Activated CD4-positive, alpha-beta T cell treated with anti-CD3 and anti-CD28 coated beads for 36 hours (primary cell): ENCODE results near the gene FADD. TPM values are rescaled to one million over a fixed set of nuclear protein-coding genes. Genes with fewer than 3 reads are reported as not detected.

Experiments
- ATAC-seq: fragments of 200-7000 bp; cut with Tn5 transposase; one replicate; pipeline ENCODE4 v1.10.0; 2021; ENCODE audit warnings: mild to moderate bottlenecking, moderate library complexity
- CTCF ChIA-PET: fragments of 350-600 bp; sonication (Branson Sonifier 250); formaldehyde crosslinking; loops from one replicate; lab custom pipeline; 2021; ENCODE audit warnings: antibody characterized with exemption; lab: Charles Lee
- POLR2A ChIA-PET: fragments of 350-600 bp; sonication (Branson Sonifier 250); formaldehyde crosslinking; loops from one replicate; lab custom pipeline; 2021; ENCODE audit warnings: antibody characterized with exemption, inconsistent platforms; lab: Charles Lee
- DNase-seq: peaks from one replicate; pipeline ENCODE4 v3.0.0-alpha.2; 2020
- H3K27ac Mint-ChIP-seq: one replicate; pipeline ENCODE4 v1.8.0; 2021; ENCODE audit warnings: mixed read lengths
- H3K27me3 Mint-ChIP-seq: one replicate; pipeline ENCODE4 v1.8.0; 2021; ENCODE audit warnings: mixed read lengths
- H3K36me3 Mint-ChIP-seq: one replicate; pipeline ENCODE4 v1.8.0; 2021; ENCODE audit warnings: low read depth, mixed read lengths
- H3K4me1 Mint-ChIP-seq: one replicate; pipeline ENCODE4 v1.8.0; 2021; ENCODE audit warnings: mixed read lengths
- H3K4me3 Mint-ChIP-seq: one replicate; pipeline ENCODE4 v1.8.0; 2021; ENCODE audit warnings: mild to moderate bottlenecking, moderate library complexity, mixed read lengths
- H3K9me3 Mint-ChIP-seq: one replicate; pipeline ENCODE4 v1.8.0; 2021; ENCODE audit warnings: low read depth, mixed read lengths
- intact Hi-C, 2 experiments: fragments of 100-400 bp; cut with DNase I in 1 of 2; cut with micrococcal nuclease in 1 of 2; formaldehyde crosslinking; loops; one replicate each; pipeline versions ENCODE4 v1.14.2 to v1.15.1; 2022 to 2024; cut with DNase I, micrococcal nuclease
- total RNA-seq, 2 experiments: library from RNA; stranded (reverse); gene quantifications; one replicate each; pipeline ENCODE4 v1.2.3, GENCODE V29; 2021

Gene FADD
- total RNA-seq, 2 experiments from 2014 or later: 23.5 to 32.4 TPM

- no peak overlapping the region for H3K27ac Mint-ChIP-seq
- CTCF ChIA-PET: no interaction called here
- peaks cover 3% of the 10 kb centered on the region for H3K27me3 Mint-ChIP-seq
- no peaks in the 10 kb centered on the region for H3K36me3 Mint-ChIP-seq
- DNase-seq: no peak
- intact Hi-C loops: no loop called here
- ATAC-seq: no peak
- H3K9me3 Mint-ChIP-seq: peaks cover 5% of the 10 kb centered on the region
- peaks cover 7% of the 10 kb centered on the region for H3K4me1 Mint-ChIP-seq
- POLR2A ChIA-PET: no interaction called here
- H3K4me3 Mint-ChIP-seq: no peak overlapping the region
Measured at GRCh38 chr11:70242885-70243284, 39.8 kb downstream of the FADD start.

GRCh38 chr11:70243912-70244652 lies 41.0 kb downstream of the FADD start:
- POLR2A ChIA-PET: no interaction called here
- intact Hi-C loops: no loop called here
- Mint-ChIP-seq H3K4me1 (peaks cover 7% of the 10 kb centered on the region), H3K36me3 (no peaks in the 10 kb centered on the region), H3K4me3 (no peak overlapping the region), H3K27ac (no peak overlapping the region), H3K27me3 (peaks cover 3% of the 10 kb centered on the region), H3K9me3 (peaks cover 5% of the 10 kb centered on the region)
- DNase-seq (no peak), ATAC-seq (no peak)
- CTCF ChIA-PET: no interaction called here

- CTCF ChIA-PET: no interaction called here
Measured at GRCh38 chr11:70244698-70245097, 41.6 kb downstream of the FADD start.

GRCh38 chr11:70246196-70246595 lies 43.1 kb downstream of the FADD start:
- Mint-ChIP-seq H3K9me3 (peaks cover 5% of the 10 kb centered on the region), H3K36me3 (no peaks in the 10 kb centered on the region), H3K27ac (no peak overlapping the region), H3K4me3 (no peak overlapping the region), H3K27me3 (peaks cover 3% of the 10 kb centered on the region), H3K4me1 (peaks cover 7% of the 10 kb centered on the region)
- intact Hi-C loops: no loop called here
- no peak for DNase-seq
- ChIA-PET CTCF (no interaction called here), POLR2A (no interaction called here)
- ATAC-seq: no peak

More at GRCh38 chr11:70244698-70245097, 41.6 kb downstream of the FADD start:
- H3K4me3 Mint-ChIP-seq: no peak overlapping the region
- no peak for ATAC-seq
- H3K36me3 Mint-ChIP-seq: no peaks in the 10 kb centered on the region
- H3K27me3 Mint-ChIP-seq: peaks cover 3% of the 10 kb centered on the region
- H3K9me3 Mint-ChIP-seq: peaks cover 5% of the 10 kb centered on the region
- DNase-seq: no peak
- POLR2A ChIA-PET: no interaction called here
- H3K27ac Mint-ChIP-seq: no peak overlapping the region
- intact Hi-C loops: no loop called here
- peaks cover 7% of the 10 kb centered on the region for H3K4me1 Mint-ChIP-seq

GRCh38 chr11:70247042-70247709 lies 44.1 kb downstream of the FADD start:
- Mint-ChIP-seq H3K9me3 (peaks cover 5% of the 10 kb centered on the region), H3K27ac (no peak overlapping the region), H3K36me3 (no peaks in the 10 kb centered on the region), H3K4me1 (peaks cover 7% of the 10 kb centered on the region), H3K27me3 (peaks cover 3% of the 10 kb centered on the region), H3K4me3 (no peak overlapping the region)
- DNase-seq: no peak
- ATAC-seq: no peak
- intact Hi-C loops: no loop called here
- CTCF ChIA-PET: interaction anchor here (0.8 kb wide), 1 partner anchor 228 kb away, joined by 3 read pairs; no protein-coding TSS in a partner anchor
- POLR2A ChIA-PET: no interaction called here

GRCh38 chr11:70247710-70248072 lies 44.6 kb downstream of the FADD start:
- Mint-ChIP-seq H3K4me1 (peaks cover 7% of the 10 kb centered on the region), H3K9me3 (peaks cover 5% of the 10 kb centered on the region), H3K4me3 (no peak overlapping the region), H3K27me3 (peaks cover 1% of the 10 kb centered on the region), H3K36me3 (no peaks in the 10 kb centered on the region), H3K27ac (no peak overlapping the region)
- ATAC-seq (no peak), DNase-seq (no peak)
- intact Hi-C loops: no loop called here
- CTCF ChIA-PET: interaction anchor here (0.8 kb wide), 1 partner anchor 228 kb away, joined by 3 read pairs; no protein-coding TSS in a partner anchor
- POLR2A ChIA-PET: no interaction called here

- H3K4me3 Mint-ChIP-seq: no peak overlapping the region
- intact Hi-C loops: no loop called here
- DNase-seq (no peak), ATAC-seq (no peak)
- H3K27me3 Mint-ChIP-seq: no peaks in the 10 kb centered on the region
- H3K36me3 Mint-ChIP-seq: no peaks in the 10 kb centered on the region
- no peak overlapping the region for H3K27ac Mint-ChIP-seq
- H3K4me1 Mint-ChIP-seq: peaks cover 7% of the 10 kb centered on the region
- peaks cover 5% of the 10 kb centered on the region for H3K9me3 Mint-ChIP-seq
- POLR2A ChIA-PET: no interaction called here
- CTCF ChIA-PET: no interaction called here
Measured at GRCh38 chr11:70250876-70251658, 48.0 kb downstream of the FADD start.

- peaks cover 7% of the 10 kb centered on the region for H3K4me1 Mint-ChIP-seq
- no peak for DNase-seq
- H3K27me3 Mint-ChIP-seq: no peaks in the 10 kb centered on the region
- no peak for ATAC-seq
- ChIA-PET CTCF (no interaction called here), POLR2A (no interaction called here)
- intact Hi-C loops: no loop called here
- H3K4me3 Mint-ChIP-seq: no peak overlapping the region
- H3K36me3 Mint-ChIP-seq: no peaks in the 10 kb centered on the region
- H3K9me3 Mint-ChIP-seq: peaks cover 5% of the 10 kb centered on the region
- no peak overlapping the region for H3K27ac Mint-ChIP-seq
Measured at GRCh38 chr11:70251659-70252321, 48.7 kb downstream of the FADD start.

GRCh38 chr11:70252844-70253243 lies 49.7 kb downstream of the FADD start:
- ChIA-PET POLR2A (no interaction called here), CTCF (interaction anchor here (0.7 kb wide), 2 partner anchors 13 to 1232 kb away, joined by 3 read pairs; no protein-coding TSS in a partner anchor)
- intact Hi-C loops: no loop called here
- DNase-seq: no peak
- Mint-ChIP-seq H3K27ac (no peak overlapping the region), H3K9me3 (no peaks in the 10 kb centered on the region), H3K36me3 (no peaks in the 10 kb centered on the region), H3K27me3 (no peaks in the 10 kb centered on the region), H3K4me3 (no peak overlapping the region), H3K4me1 (no peaks in the 10 kb centered on the region)
- no peak for ATAC-seq

GRCh38 chr11:70255477-70256116 lies 52.5 kb downstream of the FADD start:
- Mint-ChIP-seq H3K27ac (no peak overlapping the region), H3K4me1 (no peaks in the 10 kb centered on the region), H3K36me3 (no peaks in the 10 kb centered on the region), H3K27me3 (peaks cover 2% of the 10 kb centered on the region), H3K9me3 (no peaks in the 10 kb centered on the region), H3K4me3 (no peak overlapping the region)
- intact Hi-C loops: no loop called here
- POLR2A ChIA-PET: no interaction called here
- CTCF ChIA-PET: no interaction called here
- DNase-seq (no peak), ATAC-seq (no peak)
